Measurements from ENCODE around the gene PRRT1. TPM values are rescaled to one million over a fixed set of nuclear protein-coding genes. Genes with fewer than 3 reads are reported as not detected.
"Not testable (repeated sequence)": the region's sequence is repeated elsewhere in the genome, so short reads cannot be mapped to it uniquely, and the experiment has no call there.

PRRT1 gene
- total RNA-seq, 1 donor from 2014 or later, result 0.38 TPM

- ATAC-seq, result no peak
- DNase-seq (ENCODE audit: low spot score), result no peak
Observed at GRCh38 chr6:32105433-32105832, 46.3 kb downstream of the PRRT1 start.

DNA sequence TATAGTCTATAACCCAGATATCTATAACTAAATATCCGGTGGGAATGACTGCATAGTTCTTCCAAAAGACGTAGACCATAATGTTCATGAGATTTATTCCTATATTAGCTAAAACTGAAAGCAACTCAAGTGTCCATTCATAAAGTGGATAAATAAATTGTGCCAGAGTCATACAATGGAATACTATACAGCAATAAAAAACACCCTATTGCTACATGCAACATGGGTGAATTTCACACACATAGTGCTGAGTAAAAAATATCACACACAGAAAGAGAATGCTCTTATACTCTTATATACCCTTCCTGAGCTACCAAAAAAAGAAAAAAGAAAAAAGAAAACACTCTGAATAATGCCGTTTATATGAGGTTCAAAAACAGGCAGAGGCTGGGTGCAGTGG lies 49.5 kb downstream of the PRRT1 start:
- DNase-seq (ENCODE audit: low spot score) (no peak), ATAC-seq (no peak)

DNA sequence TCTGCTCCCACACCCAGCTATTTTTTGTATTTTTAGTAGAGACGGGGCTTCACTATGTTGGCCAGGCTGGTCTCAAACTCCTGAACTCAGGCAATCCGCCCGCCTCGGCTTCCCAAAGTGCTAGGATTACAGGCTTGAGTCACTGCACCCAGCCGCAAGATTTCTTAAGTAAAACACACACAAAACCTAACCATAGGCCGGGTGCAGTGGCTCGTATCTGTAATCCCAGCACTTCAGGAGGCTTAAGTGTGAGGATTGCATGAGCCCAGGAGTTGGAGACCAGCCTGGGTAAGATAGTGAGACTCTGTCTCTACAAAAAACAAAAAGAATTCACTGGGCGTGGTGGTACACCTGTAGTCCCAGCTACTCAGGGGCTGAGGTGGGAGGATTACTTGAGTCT lies 51.5 kb downstream of the PRRT1 start:
- not testable (repeated sequence) for DNase-seq (ENCODE audit: low spot score); ATAC-seq

Other genes with a start within 250 kb of the PRRT1 start
- gene ZBTB12, start 249.9 kb downstream of the PRRT1 start, total RNA-seq, result 0.86 TPM
- gene C2, start 224.2 kb downstream of the PRRT1 start, total RNA-seq, result 451 TPM
- gene CFB, start 205.8 kb downstream of the PRRT1 start, total RNA-seq, result 1,916 TPM
- gene NELFE, start 193.0 kb downstream of the PRRT1 start, total RNA-seq, result 15.3 TPM
- 50.2 TPM for gene SKIC2, start 192.8 kb downstream of the PRRT1 start, total RNA-seq
- 15.5 TPM for gene DXO, start 179.8 kb downstream of the PRRT1 start, total RNA-seq
- 2,044 TPM for gene C4A, start 169.9 kb downstream of the PRRT1 start, total RNA-seq
- 2,468 TPM for gene C4B, start 137.1 kb downstream of the PRRT1 start, total RNA-seq
- 9.0 TPM for gene CYP21A2, start 113.5 kb downstream of the PRRT1 start, total RNA-seq
- gene TNXB, start 42.6 kb downstream of the PRRT1 start, total RNA-seq, result 13.7 TPM
- 31.7 TPM for gene ATF6B, start 23.7 kb downstream of the PRRT1 start, total RNA-seq
- gene FKBPL, start 21.7 kb downstream of the PRRT1 start, total RNA-seq, result 2.2 TPM
- 15.6 TPM for gene PPT2, start 2.2 kb upstream of the PRRT1 start, total RNA-seq
- gene EGFL8, start 12.7 kb upstream of the PRRT1 start, total RNA-seq, result 6.3 TPM
- gene AGPAT1, start 24.1 kb upstream of the PRRT1 start, total RNA-seq, result 32.4 TPM
- 57.3 TPM for gene RNF5, start 26.5 kb upstream of the PRRT1 start, total RNA-seq
- gene AGER, start 32.3 kb upstream of the PRRT1 start, total RNA-seq, result 6.0 TPM
- gene PBX2, start 38.3 kb upstream of the PRRT1 start, total RNA-seq, result 26.7 TPM
- gene GPSM3, start 40.7 kb upstream of the PRRT1 start, total RNA-seq, result 5.1 TPM
- gene NOTCH4, start 72.1 kb upstream of the PRRT1 start, total RNA-seq, result 9.6 TPM
- not detected for gene TSBP1, start 220.0 kb upstream of the PRRT1 start, total RNA-seq

Measured in left lobe of liver (tissue), 2 donors.